ENCODE measurements around the gene TPCN1.

Gene TPCN1

GRCh38 chr12:113242026-113242418, 20.8 kb downstream of the TPCN1 start:
- DNase-seq (ENCODE audit: low spot score), result no peak

GRCh38 chr12:113242560-113242959, 21.3 kb downstream of the TPCN1 start:
- DNase-seq (ENCODE audit: low spot score), result no peak

DNA sequence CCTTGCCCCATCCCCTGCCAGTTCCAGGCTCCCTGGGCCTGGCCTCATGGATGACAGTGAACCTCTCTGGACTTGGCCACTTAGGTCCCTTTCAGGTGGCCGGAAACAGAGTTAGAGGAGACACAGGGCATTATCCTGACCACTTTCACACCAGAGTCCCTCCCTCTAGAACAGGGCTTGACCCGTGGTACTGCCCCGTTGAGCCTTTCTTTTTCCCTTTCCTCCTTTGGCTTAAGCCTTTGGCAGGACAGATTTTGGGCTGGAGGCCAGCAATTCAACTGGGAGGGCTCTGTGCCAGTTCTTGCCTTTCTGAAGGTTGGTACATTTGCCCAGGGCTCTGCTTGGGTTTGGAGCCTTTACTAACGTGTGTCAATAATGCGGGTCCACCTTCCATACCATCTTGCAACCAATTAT, 22.8 kb downstream of the TPCN1 start:
- no peak for DNase-seq (ENCODE audit: low spot score)

DNA sequence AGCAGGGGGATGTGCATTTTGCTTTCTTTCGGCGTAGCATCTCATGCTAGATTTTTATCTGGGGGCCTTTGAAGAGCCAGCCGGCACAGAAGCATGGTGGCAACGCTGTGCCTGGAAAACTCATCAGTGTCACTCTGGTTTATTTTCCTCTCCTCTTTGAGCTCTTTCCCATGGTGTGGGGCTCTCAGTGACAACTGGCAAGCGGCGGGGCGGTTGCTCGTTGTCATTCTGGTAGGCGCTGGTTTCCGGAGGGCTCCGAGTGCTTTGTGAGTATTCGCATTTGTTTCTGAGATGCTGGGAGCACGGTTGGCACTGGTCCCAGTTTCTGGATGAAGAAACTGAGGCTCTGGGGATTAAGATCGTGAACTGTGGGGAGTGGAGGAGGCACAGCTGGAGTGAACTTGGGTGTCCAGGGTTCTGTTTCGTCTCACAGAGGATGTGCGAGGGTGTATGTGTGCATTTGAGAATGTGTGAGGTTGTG, 23.3 kb downstream of the TPCN1 start:
- no peak for DNase-seq (ENCODE audit: low spot score)

- peak; percentile 79 for DNase-seq (ENCODE audit: low spot score)
Observed at GRCh38 chr12:113245695-113246477, 24.6 kb downstream of the TPCN1 start.

DNA sequence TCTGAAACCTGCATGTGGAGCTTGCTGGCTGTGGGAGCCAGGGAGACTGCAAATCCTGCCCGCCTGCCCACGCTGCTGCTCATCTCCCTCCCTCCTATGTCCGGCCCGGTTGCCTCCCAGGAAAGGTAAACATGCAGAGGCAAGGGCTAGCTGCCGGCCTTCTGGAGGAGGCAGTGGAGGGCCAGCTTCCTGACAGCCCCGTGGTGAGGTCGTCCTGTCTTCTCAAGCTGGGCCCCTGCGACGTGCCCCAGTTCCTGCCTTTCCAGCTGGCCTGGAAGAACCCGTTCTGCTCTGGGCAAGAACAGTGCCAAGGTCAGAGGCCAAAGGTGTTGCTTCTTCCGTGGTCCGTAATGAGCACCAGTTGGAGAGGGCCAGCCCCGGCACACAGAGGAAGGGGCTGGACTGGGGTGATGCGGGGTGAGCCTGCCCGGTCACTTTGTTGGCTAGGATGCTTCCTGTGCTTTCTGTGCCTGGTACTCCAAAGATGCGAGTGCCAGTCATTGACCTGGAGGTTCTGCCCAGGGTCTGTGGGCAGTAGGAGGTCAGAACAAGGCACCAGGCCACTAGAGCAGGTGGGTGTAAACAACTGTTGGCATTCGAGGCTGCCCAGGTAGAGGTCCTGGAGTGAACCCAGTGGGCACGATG, 25.3 kb downstream of the TPCN1 start:
- DNase-seq (ENCODE audit: low spot score), result no peak

GRCh38 chr12:113247123-113248050, 26.1 kb downstream of the TPCN1 start:
- no peak for DNase-seq (ENCODE audit: low spot score)

GRCh38 chr12:113248051-113248825, 27.0 kb downstream of the TPCN1 start:
- no peak for DNase-seq (ENCODE audit: low spot score)

GRCh38 chr12:113248842-113249435, 27.7 kb downstream of the TPCN1 start:
- DNase-seq (ENCODE audit: low spot score), result no peak

DNA sequence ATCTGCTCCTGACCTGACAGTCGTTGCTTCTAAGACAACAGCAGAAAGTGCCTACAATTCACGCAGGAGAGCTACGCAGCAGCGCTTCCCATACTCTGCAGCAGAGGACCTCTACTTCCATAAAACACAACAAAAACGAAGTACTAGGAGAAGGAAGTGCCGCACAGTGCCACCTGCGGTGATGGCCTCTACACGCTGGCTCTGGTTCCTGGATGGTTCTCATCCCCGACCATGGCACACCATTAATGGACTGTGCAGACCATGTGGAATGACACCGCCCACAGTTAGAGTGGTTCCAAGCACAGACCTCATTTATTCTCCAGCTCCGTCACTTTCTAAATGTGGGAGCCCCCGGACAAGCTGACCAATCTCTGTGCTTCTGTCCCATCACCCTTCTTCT, 28.3 kb downstream of the TPCN1 start:
- no peak for DNase-seq (ENCODE audit: low spot score)

GRCh38 chr12:113250045-113250444, 28.8 kb downstream of the TPCN1 start:
- DNase-seq (ENCODE audit: low spot score), result no peak

DNA sequence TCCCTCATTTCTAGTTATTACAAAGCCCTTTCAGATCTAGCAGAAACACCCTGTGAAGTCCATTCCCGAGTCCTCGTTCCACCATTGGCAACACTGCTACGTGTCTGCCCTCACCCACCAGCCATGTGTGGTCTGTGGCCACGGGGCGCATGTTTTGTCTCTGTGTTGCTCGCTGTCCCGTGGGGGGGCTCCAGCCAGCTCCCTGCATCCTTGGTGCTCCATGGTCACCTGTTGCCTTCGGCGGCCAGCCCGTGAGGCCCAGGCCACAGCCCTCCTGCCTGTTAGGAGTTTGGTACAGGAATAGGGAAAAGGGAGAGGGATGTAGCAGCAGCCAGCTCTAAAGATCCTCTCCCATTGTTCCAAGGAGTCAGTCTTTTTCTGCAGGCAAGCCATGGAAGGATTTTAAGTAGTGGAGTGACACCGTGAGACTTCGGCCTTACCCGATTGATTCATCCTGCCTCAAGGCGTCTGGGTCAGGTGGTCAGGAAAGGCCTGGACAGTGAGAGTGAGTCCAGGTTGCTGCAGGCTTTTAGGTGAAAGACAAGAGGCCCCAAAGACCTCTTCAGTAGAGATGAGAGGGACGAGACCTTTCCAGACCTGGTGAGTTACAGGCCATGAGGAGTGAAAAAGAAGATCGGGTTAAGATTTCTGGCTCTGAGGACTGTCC, 30.3 kb downstream of the TPCN1 start:
- no peak for DNase-seq (ENCODE audit: low spot score)

DNA sequence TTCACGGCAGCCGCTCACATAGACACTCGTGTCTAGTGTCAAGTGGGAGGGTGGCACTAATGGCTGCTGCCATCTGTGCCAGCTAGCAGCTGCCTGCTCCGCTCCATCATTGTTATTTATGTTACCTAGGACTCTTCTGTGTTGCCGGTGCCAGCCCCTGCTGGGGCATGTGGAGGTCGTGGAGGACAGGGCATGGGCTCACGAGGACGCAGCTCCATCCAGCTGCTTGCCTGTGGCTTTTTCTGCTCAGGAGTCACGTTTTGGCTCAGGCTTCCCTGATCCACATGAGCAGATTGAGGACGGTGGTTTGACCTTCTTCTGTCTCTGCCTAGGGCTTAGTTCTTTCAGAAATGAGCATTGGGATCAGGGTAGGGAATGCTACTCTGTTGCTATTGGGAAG, 31.2 kb downstream of the TPCN1 start:
- DNase-seq (ENCODE audit: low spot score), result no peak

GRCh38 chr12:113253532-113254285, 32.4 kb downstream of the TPCN1 start:
- no peak for DNase-seq (ENCODE audit: low spot score)

GRCh38 chr12:113254298-113254697, 33.0 kb downstream of the TPCN1 start:
- DNase-seq (ENCODE audit: low spot score), result no peak

DNA sequence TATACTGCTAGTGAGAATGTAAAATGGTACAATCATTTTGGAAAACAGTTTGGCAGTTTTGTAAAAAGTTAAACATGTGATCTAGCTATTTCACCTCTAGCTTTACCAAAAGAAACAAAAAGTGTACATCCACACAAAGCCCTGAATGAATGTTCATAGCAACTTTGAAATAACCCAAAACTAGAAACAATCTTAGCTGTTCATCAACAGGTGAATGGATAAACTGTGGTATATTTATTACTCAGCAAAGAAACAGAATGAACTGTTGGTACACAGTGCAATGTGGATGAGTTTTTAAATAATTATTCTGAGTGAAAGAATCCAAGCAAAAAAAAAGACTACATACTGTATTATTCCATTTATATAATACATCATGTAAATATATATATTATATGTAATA, 36.3 kb downstream of the TPCN1 start:
- DNase-seq (ENCODE audit: low spot score), result no peak

- DNase-seq (ENCODE audit: low spot score), result no peak
Observed at GRCh38 chr12:113260127-113260526, 38.9 kb downstream of the TPCN1 start.

GRCh38 chr12:113260636-113261300, 39.5 kb downstream of the TPCN1 start:
- no peak for DNase-seq (ENCODE audit: low spot score)

GRCh38 chr12:113261847-113262470, 40.7 kb downstream of the TPCN1 start:
- DNase-seq (ENCODE audit: low spot score), result no peak
